GM21576 (cell line): ENCODE results near the gene ZBTB21.

ENCODE experiments used
- ATAC-seq: cut with Tn5 transposase; IDR thresholded peaks from one replicate; pipeline ENCODE4 v1.9.1; 2021; ENCODE audit warnings: mild to moderate bottlenecking, moderate library complexity; ENCODE audit not compliant: unreplicated experiment

ZBTB21 gene

DNA sequence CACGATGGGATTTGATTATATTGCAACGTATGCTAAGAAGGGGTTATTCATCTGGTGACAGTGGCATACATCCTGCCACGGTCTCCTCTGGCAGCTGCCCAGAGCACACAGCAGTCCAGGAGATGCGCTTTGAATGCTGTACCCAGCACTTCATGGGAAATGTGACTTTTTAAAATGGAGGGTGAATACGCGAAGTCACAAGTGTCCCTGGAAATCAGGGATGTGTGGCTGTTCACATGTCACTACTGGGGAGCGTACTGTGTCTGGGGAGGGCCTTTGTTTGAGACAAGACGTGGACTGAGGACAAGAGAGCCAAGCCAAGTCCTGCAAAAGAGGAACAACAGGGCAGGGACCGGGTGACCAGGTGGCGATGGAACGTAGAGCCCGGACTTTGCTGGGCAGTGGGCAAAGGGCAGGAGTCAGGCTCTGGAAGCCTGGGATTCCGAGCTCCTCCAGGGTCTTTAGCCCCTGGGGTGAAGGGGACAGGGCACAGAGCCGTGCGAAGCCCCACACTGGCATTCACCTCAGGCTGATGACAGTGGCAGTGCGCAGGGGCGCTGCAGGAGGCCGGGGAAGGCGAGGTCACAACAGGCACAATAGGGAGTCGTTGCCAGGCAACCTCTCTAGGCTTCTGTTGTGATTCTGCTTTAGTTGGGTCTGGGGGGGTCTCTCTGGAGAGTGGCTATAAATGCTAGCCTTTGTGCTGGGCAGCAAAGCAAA lies 11.4 kb upstream of the ZBTB21 start:
- no peak for ATAC-seq

GRCh38 chr21:42019706-42020105 lies 9.5 kb upstream of the ZBTB21 start:
- no peak for ATAC-seq

DNA sequence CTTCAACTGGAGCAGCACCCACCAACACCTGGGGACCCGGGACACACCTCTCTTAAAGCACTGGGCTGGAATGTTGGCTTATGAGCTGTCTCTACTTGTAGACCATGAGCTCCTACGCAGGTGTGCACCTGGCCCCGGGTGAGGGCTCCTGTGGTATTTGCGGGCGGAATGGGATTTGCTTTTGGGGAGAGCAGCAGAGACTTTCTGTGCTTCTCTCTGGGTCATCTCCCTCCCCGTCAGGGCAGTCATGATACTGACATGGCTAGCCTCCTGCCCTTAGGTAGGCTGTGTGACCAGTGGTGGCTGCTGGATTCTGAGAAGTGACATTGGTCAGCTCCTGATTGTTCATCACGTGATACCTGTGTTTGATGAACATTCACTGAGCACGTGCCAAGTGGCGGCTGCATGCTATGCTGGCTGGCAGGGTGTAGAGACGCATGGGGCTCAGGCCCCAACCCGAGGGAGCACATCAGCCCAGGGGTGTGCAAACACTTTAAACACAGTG lies 9.0 kb upstream of the ZBTB21 start:
- ATAC-seq = no peak

GRCh38 chr21:42017022-42017421 lies 6.9 kb upstream of the ZBTB21 start:
- no peak for ATAC-seq

DNA sequence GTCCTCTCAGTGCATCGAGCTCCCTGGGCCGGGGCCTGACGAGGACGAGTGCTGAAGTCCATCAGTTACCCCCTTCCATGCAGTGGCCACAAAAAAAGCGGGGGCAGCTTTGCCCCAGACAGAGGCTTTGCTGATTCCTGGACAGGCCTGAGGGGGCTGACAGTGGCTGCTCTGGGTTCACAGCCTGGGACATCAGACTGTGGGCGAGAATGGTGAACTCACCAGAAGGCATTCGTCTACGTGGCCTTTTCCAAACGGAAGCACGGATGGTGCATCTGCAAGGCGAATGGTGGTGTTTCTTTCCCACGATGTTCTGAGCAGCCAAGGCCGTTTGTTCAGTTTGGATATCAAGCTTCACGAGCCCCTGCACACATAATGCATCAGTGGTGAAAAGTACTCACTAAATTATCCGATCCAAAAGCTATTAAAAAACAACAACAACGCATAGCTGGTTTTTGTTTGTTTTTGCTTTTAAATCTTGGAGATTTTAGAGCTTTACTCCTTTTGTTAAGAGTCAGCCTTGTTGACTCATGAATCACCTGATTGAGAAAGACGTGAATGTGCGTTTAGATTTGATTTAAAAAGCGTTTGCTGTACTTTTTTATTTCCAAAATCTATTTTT lies 6.3 kb upstream of the ZBTB21 start:
- ATAC-seq = no peak

DNA sequence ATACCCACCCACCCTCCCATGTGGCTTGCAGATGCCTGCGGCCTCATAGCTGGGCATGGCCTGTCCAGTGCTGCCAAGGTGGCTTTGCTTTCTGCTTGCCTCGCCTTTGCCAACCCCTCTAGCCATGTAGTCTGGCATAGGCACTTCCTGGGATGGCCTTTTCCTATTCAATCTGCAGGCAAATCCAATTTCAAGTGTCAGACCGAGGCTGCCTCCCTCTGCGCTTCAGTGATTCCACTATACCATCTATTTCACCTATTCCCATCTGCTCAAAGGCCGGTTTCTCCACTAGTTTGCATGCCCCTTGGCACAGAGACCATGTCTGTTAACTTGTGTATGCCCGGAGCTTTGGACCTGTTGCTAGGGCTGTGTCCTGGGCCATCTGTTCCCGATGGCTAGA lies 3.8 kb upstream of the ZBTB21 start:
- no peak for ATAC-seq

GRCh38 chr21:42013376-42013775 lies 3.2 kb upstream of the ZBTB21 start:
- ATAC-seq = no peak

GRCh38 chr21:42012763-42013329 lies 2.7 kb upstream of the ZBTB21 start:
- ATAC-seq = no peak

GRCh38 chr21:42012344-42012743 lies 2.2 kb upstream of the ZBTB21 start:
- no peak for ATAC-seq

DNA sequence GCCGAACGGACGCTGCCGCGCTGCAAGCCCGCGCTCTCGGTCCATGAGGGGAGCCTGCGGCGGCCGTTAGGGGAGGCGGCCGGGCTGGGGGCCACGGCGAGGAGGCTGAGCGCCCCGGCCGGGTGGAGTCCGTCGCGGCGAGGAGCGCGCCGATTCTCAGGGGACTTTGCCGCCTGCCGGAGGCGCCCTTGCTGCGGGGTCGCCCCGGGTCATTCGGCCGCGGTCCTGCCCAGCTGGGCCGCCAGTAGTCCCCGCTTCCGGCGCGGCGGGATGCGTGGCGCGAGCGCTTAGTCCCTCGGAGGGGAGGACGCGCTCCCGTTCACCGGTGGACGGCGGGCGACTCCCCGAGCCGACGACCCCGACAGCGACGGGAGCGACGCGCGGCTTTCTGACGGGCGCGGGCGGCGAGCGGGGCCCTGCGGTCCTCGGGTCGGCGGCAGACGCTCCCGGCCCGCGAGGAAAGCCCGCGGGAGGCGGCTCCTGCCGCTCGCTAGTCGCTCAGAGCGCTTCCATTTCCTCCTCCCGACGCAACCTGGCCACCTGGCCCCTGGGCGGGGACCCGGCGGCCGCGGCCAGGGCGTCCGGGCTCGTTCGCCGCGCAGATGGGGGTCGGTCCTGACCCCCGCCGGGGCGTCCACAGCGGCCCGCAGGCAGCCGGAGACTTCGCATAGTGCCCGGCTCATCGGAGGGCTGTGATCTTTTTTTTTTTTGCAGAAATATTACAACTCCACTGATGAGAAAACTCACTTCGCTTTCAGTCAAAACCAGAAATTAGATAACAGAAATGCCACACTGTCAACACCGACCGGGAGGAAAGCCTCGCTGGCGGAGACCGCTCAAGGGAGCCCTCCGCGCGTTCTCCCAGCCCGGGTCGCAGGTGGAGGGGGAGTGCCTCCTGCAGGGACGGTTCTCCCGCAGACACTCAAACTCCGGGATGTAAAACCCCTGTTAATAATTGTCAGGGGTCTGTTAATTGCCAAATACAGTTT lies 641 bp upstream of the ZBTB21 start:
- ATAC-seq = peak; percentile 13

DNA sequence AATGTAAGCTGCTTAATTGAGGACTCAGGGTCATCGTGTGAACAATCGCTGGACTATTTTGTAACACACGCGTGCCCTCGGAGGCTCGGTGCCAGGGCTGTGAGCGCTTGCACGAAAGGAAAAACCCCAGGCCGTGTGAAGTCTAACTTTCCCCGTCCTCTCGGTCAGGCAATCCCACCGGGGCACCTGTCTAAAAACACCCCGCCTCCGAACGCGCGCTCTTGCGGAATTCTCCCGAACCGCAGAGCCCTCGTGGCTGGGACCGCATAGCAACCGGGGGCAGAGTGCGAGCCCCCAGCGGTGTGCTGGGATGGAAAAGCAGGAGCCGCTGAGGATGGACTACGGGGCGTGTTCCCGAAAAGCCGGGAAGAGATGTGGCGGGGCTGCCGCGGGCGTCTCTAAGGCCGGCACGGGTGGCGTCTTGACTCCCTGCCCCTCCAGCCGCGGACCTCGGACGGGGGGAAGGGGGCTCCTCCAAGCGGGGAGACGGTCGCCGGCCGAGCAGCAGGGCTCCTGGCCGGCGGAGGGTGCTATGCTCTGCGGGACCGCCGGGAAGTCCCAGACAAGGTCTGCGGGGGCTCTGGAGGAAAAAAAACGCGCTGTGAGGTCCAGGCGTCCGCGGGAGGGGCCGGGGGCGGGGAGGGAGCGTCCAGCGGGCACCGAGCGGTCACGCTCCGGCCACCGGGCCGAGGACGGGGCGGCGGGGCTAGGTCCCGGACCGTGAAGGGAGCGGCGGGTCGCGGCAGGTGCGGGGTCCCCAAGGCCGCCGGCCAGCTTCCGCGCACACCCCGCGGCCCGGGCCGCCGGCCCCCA lies 936 bp downstream of the ZBTB21 start:
- ATAC-seq = peak; percentile 13

DNA sequence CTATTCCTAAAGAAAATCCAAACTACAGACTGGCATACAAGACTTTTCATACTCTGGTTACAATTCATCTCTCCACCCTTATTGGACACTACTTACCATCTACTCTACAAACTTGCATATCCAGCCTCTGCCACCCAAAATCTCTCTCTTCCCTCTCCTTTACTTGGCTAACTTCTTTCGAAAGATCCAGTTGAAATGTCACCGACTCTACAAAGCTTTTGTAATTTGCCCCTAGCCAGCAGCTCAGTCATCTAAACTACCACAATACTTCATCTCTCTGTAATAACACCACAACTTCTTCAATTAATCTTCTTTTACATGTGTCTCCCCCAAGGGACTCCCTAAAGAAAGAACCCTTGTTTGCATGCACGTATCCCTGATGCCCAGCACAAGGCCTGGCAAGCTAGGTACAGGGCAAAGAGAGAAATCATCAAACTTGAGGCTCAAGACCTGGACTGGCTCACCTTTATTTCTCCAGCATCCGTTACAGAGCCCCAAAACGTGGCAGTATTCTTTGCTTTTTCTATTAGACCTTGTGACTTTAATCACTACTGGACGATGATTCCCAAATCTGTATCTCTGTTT lies 2.7 kb downstream of the ZBTB21 start:
- ATAC-seq = no peak

GRCh38 chr21:42006765-42007164 lies 3.4 kb downstream of the ZBTB21 start:
- ATAC-seq = no peak

GRCh38 chr21:42004406-42005199 lies 5.6 kb downstream of the ZBTB21 start:
- no peak for ATAC-seq

DNA sequence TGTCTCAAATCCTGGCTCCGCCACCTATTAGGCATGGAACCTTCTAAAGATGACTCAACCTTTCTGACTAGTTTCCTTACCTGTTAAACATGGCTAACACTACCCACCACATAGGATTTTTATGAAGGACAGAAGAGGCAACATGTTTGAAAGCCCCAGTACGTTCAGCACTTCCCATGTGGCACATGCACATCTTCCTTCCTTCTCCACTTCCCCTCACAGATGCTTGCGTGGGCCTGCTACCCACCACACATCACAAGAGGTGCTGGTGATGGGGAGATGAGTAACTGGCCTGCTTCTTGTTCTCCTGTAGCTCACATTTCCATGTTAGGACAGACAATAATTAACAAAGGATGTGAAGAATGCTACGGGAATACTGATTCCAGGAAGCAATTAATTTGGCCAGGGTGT lies 7.1 kb downstream of the ZBTB21 start:
- no peak for ATAC-seq

DNA sequence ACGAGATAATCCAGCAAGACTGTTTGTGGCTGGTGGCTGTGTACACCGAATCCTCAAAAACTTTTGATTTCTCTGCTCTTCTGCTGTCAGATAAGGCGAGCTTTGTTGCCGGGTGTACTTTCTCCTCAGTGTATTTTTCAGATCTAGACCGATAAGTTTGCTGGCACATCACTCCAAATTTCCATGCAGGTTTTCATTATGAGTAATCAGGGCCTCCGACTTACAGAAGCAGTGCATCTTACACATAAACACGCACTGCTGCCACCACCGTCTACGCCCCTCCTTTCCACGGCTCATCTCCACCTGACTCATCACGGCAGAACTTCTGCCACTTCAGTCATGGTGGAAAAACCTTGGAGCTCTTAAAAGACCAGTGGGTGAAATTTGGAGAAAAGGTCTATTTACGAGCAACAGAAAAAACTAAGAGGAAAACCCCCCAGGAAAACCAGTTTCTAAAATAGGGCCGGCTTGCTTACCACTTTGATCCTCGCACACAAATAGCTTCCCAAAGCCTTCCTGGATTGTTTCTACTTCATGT lies 7.7 kb downstream of the ZBTB21 start:
- ATAC-seq = peak; percentile 69

DNA sequence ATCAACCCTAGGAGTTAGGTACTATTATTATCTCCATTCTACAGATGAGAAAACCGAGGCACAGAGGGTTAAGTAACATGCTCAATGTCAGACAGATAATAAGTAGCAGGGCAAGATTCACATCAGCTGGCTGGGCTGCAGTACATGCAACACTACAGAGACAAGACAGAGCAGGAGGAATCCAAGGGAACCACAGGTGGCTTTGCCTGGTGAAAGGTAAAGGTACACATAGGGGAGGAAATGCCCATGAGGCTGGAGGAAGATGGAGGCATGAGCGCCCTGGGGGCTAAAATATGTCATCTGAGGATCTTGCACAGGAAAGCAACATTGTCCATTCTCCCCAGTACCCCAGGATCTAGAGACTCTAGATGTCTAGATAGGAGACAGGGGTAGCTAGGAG lies 8.4 kb downstream of the ZBTB21 start:
- ATAC-seq = no peak

GRCh38 chr21:42000908-42001307 lies 9.3 kb downstream of the ZBTB21 start:
- ATAC-seq = no peak

DNA sequence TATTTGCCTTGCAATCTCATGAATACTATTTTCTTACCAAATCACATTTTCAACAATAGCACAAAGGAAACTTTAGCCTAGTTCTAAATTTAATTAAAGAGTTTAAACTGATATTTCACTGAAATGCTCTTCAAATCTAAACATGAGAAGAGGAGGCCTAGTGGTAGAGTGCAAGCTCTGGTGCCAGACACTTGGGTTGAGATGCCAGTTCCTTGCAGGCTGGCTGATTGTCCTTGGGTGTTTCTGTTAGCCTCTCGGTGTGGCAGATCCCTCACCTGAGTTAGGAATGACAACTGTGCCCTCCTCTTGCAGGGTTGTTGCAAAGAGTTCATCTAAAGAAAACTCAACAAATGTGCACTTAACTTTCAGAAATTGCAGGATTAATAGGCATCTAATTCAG lies 12.5 kb downstream of the ZBTB21 start:
- no peak for ATAC-seq
